ENCODE data around the gene PRSS50.

Gene PRSS50

DNA sequence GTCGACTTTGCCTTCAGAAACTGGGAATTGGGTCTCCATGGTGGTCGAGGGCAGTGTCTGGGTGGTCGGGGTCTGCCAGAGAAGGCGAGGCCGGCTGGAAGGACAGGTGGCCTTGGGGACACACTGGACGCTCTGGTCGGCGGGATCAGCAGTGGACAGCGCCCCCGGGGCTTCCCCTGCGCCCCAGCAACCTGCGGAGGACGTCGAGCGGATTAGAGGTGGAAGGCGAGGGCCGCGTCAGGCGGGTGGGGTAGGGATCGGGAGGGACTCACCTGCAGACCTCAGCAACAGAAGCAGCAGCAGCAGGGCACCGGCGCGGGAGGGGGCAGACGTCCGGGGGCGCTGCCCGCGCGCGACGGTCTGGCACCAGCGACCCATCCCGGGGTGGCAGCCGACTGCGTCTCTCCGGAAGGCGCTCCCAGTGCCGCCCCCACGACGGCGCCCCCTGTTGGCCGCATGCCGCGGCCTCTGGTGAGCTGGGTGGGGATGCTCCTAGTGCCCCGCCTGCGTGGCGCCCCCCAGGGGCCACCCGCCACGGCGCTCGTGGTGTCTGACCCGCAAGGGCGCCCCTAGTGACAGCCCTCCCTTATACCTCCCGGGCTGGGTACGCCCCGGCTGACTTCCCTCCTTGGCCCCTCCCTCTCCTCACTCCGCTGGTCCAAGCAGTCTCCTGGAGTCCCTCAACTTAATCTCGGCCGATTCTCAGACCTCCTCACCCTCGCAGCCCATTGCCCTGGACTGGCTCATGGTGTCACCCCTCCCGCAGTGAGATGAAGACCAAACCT lies at the start of gene PRSS50:
TSS of gene PRSS50 (minus strand) at position 423 of the 785 bp plus-strand sequence. CDS start at position 378, 45 bp downstream.
- no peaks in the 10 kb centered on the region for H3K9me2 ChIP-seq (replicated peaks; ENCODE audit: control insufficient read depth, low read length)
- no peaks in the 10 kb centered on the region for H4K20me1 ChIP-seq (ENCODE audit: control insufficient read depth, insufficient read depth, low read depth, low read length)
- H3K4me1 ChIP-seq (ENCODE audit: control insufficient read depth, low read length) = no peaks in the 10 kb centered on the region
- H3K4me2 ChIP-seq (ENCODE audit: low read length) = no peak within 1 kb of the TSS
- no peaks in the 10 kb centered on the region for H3K36me3 ChIP-seq (ENCODE audit: control insufficient read depth, low read length)
- no peak within 1 kb of the TSS for H3K4me3 ChIP-seq (ENCODE audit: low read length)
- no peak within 1 kb of the TSS for H3K27ac ChIP-seq (ENCODE audit: low read depth, low read length)
- H3F3A ChIP-seq (ENCODE audit: control insufficient read depth, insufficient read depth) = no peaks in the 10 kb centered on the region
- H3K79me2 ChIP-seq (ENCODE audit: control insufficient read depth, low read length) = no peaks in the 10 kb centered on the region
- peaks cover 8% of the 10 kb centered on the region; the same call in 1 of the 2 replicates for H3K27me3 ChIP-seq (ENCODE audit: control insufficient read depth, low read length)
- no peaks in the 10 kb centered on the region for H3K9me3 ChIP-seq (ENCODE audit: control insufficient read depth, insufficient read depth, low read length)
- TF ChIP-seq CTCF (IDR thresholded peaks at IDR 0.05; ENCODE audit: low read depth, low read length, poor library complexity, severe bottlenecking) = peak; percentile 65
- TF ChIP-seq EZH2phosphoT487 (IDR thresholded peaks at IDR 0.05; ENCODE audit: borderline replicate concordance, low read length) = no peak

- Histone ChIP-seq H4K20me1 (ENCODE audit: control insufficient read depth, insufficient read depth, low read depth, low read length) (no peaks in the 10 kb centered on the region), H3K4me1 (ENCODE audit: control insufficient read depth, low read length) (no peaks in the 10 kb centered on the region), H3K36me3 (ENCODE audit: control insufficient read depth, low read length) (no peaks in the 10 kb centered on the region), H3K27ac (ENCODE audit: low read depth, low read length) (no peak overlapping the region), H3K4me3 (ENCODE audit: low read length) (no peak overlapping the region), H3K9me3 (ENCODE audit: control insufficient read depth, insufficient read depth, low read length) (no peaks in the 10 kb centered on the region), H3K4me2 (ENCODE audit: low read length) (no peak overlapping the region), H3K9me2 (replicated peaks; ENCODE audit: control insufficient read depth, low read length) (no peaks in the 10 kb centered on the region), H3K27me3 (ENCODE audit: control insufficient read depth, low read length) (no peaks in the 10 kb centered on the region), H3F3A (ENCODE audit: control insufficient read depth, insufficient read depth) (no peaks in the 10 kb centered on the region), H3K79me2 (ENCODE audit: control insufficient read depth, low read length) (no peaks in the 10 kb centered on the region)
- TF ChIP-seq CTCF (IDR thresholded peaks at IDR 0.05; ENCODE audit: low read depth, low read length, poor library complexity, severe bottlenecking) (no peak), EZH2phosphoT487 (IDR thresholded peaks at IDR 0.05; ENCODE audit: borderline replicate concordance, low read length) (no peak)
Measured at GRCh38 chr3:46764206-46764605, 46.5 kb upstream of the PRSS50 start.

DNA sequence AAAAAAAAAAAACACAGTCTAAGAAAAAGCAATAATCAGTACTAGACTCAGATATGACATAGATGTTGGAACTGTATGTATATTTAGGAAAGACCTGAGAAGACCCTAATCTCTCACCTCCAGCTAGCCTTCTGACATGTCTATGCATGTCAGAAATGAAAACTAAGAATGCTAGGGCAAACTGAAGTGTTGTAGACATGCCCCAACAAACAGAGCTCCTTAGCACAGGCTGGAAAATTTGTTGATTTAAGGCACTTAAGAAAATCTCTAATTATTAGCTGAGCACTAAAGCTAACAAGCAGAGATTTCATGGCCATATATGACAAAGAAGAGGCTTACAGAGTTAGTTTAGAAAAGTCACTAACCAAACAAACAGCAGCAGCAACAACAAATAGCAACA lies 45.5 kb upstream of the PRSS50 start:
- Histone ChIP-seq H3K4me1 (ENCODE audit: control insufficient read depth, low read length) (no peaks in the 10 kb centered on the region), H3K4me2 (ENCODE audit: low read length) (no peak overlapping the region), H3K4me3 (ENCODE audit: low read length) (no peak overlapping the region), H3K36me3 (ENCODE audit: control insufficient read depth, low read length) (no peaks in the 10 kb centered on the region), H3F3A (ENCODE audit: control insufficient read depth, insufficient read depth) (no peaks in the 10 kb centered on the region), H3K9me3 (ENCODE audit: control insufficient read depth, insufficient read depth, low read length) (no peaks in the 10 kb centered on the region), H4K20me1 (ENCODE audit: control insufficient read depth, insufficient read depth, low read depth, low read length) (no peaks in the 10 kb centered on the region), H3K27me3 (ENCODE audit: control insufficient read depth, low read length) (no peaks in the 10 kb centered on the region), H3K27ac (ENCODE audit: low read depth, low read length) (no peak overlapping the region), H3K79me2 (ENCODE audit: control insufficient read depth, low read length) (no peaks in the 10 kb centered on the region), H3K9me2 (replicated peaks; ENCODE audit: control insufficient read depth, low read length) (no peaks in the 10 kb centered on the region)
- TF ChIP-seq EZH2phosphoT487 (IDR thresholded peaks at IDR 0.05; ENCODE audit: borderline replicate concordance, low read length) (no peak), CTCF (IDR thresholded peaks at IDR 0.05; ENCODE audit: low read depth, low read length, poor library complexity, severe bottlenecking) (no peak)
